ENCODE measurements around the gene DYRK1A.

Gene DYRK1A

DNA sequence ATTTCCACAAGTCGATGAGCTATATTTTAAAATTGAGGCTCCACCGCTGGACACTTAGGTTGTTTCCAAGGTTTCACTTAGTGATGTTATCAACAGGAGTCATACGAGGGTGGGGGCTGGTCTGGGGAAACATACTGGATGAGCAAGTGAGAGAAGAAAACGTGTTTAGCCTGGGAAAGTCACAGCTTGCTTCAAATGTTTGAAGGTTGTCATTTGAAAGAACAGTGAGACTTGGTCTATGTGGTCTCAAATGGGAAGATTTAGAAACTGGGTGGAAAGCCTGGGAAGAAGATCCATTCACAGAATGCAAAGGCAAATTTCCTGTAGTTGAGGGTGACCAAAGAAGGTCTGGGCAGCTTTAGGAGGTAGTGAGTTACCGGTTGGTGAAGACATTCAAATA is 9.9 kb upstream of the DYRK1A start:
- Histone ChIP-seq H3K4me1 (ENCODE audit: insufficient read depth, low read length, poor library complexity, severe bottlenecking) (peaks cover 56% of the 10 kb centered on the region), H3K36me3 (ENCODE audit: insufficient read depth, low read length) (no peaks in the 10 kb centered on the region), H3K9me2 (replicated peaks; ENCODE audit: low read depth, low read length) (no peaks in the 10 kb centered on the region), H3K9me3 (ENCODE audit: insufficient read depth, low read depth, low read length) (no peaks in the 10 kb centered on the region), H3K79me2 (ENCODE audit: insufficient read depth, low read length) (no peaks in the 10 kb centered on the region), H3K27me3 (ENCODE audit: insufficient read depth, low read length, poor library complexity, severe bottlenecking) (no peaks in the 10 kb centered on the region), H3K4me3 (ENCODE audit: low read length, poor library complexity, severe bottlenecking) (no peak overlapping the region), H3K4me2 (ENCODE audit: low read depth, low read length, poor library complexity, severe bottlenecking) (peak overlapping the region; percentile 84), H3F3A (ENCODE audit: low read depth) (peaks cover 18% of the 10 kb centered on the region; the same call in 1 of the 2 replicates), H3K9ac (ENCODE audit: low read depth, low read length, poor library complexity, severe bottlenecking) (peak overlapping the region; percentile 78), H2AFZ (ENCODE audit: low read length) (no peak overlapping the region), H4K20me1 (ENCODE audit: insufficient read depth, low read length, poor library complexity, severe bottlenecking) (no peaks in the 10 kb centered on the region)
- TF ChIP-seq, protein P1, sequence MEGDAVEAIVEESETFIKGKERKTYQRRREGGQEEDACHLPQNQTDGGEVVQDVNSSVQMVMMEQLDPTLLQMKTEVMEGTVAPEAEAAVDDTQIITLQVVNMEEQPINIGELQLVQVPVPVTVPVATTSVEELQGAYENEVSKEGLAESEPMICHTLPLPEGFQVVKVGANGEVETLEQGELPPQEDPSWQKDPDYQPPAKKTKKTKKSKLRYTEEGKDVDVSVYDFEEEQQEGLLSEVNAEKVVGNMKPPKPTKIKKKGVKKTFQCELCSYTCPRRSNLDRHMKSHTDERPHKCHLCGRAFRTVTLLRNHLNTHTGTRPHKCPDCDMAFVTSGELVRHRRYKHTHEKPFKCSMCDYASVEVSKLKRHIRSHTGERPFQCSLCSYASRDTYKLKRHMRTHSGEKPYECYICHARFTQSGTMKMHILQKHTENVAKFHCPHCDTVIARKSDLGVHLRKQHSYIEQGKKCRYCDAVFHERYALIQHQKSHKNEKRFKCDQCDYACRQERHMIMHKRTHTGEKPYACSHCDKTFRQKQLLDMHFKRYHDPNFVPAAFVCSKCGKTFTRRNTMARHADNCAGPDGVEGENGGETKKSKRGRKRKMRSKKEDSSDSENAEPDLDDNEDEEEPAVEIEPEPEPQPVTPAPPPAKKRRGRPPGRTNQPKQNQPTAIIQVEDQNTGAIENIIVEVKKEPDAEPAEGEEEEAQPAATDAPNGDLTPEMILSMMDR (conservative IDR thresholded peaks at IDR 0.05; ENCODE audit: low read length), result no peak
- no peak for TF ChIP-seq EZH2phosphoT487 (IDR thresholded peaks at IDR 0.05; ENCODE audit: borderline replicate concordance)

DNA sequence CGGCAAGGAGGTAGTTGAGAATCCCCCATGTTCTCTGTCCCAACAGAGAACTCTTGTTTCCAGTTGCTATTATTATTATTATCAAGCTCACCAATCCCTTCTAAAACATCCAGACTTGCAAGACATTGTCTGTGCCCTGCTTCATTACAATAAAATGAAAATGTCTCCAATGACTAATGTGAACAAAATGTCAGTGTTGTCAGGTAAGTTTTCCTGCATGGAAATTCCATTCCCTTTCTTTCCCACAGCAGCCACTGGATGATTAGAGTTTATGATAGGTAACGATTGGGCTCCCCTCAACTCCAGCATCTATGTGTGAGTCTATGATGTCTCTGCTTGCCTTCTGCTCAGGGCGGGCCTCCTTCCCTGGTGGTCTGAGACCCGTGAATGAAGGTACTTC is 8.9 kb upstream of the DYRK1A start:
- Histone ChIP-seq H3K4me3 (ENCODE audit: low read length, poor library complexity, severe bottlenecking) (peak overlapping the region; percentile 70), H3K27me3 (ENCODE audit: insufficient read depth, low read length, poor library complexity, severe bottlenecking) (no peaks in the 10 kb centered on the region), H4K20me1 (ENCODE audit: insufficient read depth, low read length, poor library complexity, severe bottlenecking) (no peaks in the 10 kb centered on the region), H2AFZ (ENCODE audit: low read length) (0 out of 2 replicates have a peak overlapping the region, but pooled peaks have one; percentile 3), H3K36me3 (ENCODE audit: insufficient read depth, low read length) (no peaks in the 10 kb centered on the region), H3K4me1 (ENCODE audit: insufficient read depth, low read length, poor library complexity, severe bottlenecking) (peaks cover 61% of the 10 kb centered on the region), H3K9me2 (replicated peaks; ENCODE audit: low read depth, low read length) (no peaks in the 10 kb centered on the region), H3K9me3 (ENCODE audit: insufficient read depth, low read depth, low read length) (no peaks in the 10 kb centered on the region), H3F3A (ENCODE audit: low read depth) (peaks cover 18% of the 10 kb centered on the region; the same call in 1 of the 2 replicates), H3K79me2 (ENCODE audit: insufficient read depth, low read length) (no peaks in the 10 kb centered on the region), H3K4me2 (ENCODE audit: low read depth, low read length, poor library complexity, severe bottlenecking) (peak overlapping the region; percentile 84), H3K9ac (ENCODE audit: low read depth, low read length, poor library complexity, severe bottlenecking) (peak overlapping the region; percentile 78)
- TF ChIP-seq EZH2phosphoT487 (IDR thresholded peaks at IDR 0.05; ENCODE audit: borderline replicate concordance), result no peak
- TF ChIP-seq, protein P1 (conservative IDR thresholded peaks at IDR 0.05; ENCODE audit: low read length), result no peak

DNA sequence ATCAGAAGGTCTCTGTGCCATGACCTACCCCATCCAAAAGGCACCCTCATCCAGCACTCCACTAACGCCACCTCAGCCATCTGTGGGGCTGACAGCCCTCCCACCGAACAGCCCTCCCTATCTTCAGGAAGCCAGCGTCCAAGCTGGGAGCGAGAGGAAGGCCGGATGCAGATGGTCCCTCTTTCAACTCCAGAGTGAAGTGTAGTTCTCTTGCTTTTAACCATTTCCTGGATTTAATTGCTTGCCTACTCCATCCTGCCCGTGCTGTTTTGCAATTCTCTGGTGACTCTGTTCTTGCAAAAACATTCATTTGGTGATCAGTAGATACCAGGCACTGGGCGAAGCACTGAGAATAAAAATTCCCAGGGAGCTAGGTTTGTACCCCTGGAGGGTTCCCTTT is 8.2 kb upstream of the DYRK1A start:
- peaks cover 61% of the 10 kb centered on the region for H3K4me1 ChIP-seq (ENCODE audit: insufficient read depth, low read length, poor library complexity, severe bottlenecking)
- 0 out of 2 replicates have a peak, but pooled peaks cover 3% of the 10 kb centered on the region for H3K79me2 ChIP-seq (ENCODE audit: insufficient read depth, low read length)
- no peaks in the 10 kb centered on the region for H3K9me3 ChIP-seq (ENCODE audit: insufficient read depth, low read depth, low read length)
- H3K4me3 ChIP-seq (ENCODE audit: low read length, poor library complexity, severe bottlenecking), result peak overlapping the region; percentile 70
- H3K9ac ChIP-seq (ENCODE audit: low read depth, low read length, poor library complexity, severe bottlenecking), result peak overlapping the region; percentile 78
- TF ChIP-seq, protein P1 (conservative IDR thresholded peaks at IDR 0.05; ENCODE audit: low read length), result no peak
- no peak for TF ChIP-seq EZH2phosphoT487 (IDR thresholded peaks at IDR 0.05; ENCODE audit: borderline replicate concordance)
- H3K4me2 ChIP-seq (ENCODE audit: low read depth, low read length, poor library complexity, severe bottlenecking), result peak overlapping the region; percentile 84
- H3K9me2 ChIP-seq (replicated peaks; ENCODE audit: low read depth, low read length), result no peaks in the 10 kb centered on the region
- H3F3A ChIP-seq (ENCODE audit: low read depth), result peaks cover 18% of the 10 kb centered on the region; the same call in 1 of the 2 replicates
- no peaks in the 10 kb centered on the region for H4K20me1 ChIP-seq (ENCODE audit: insufficient read depth, low read length, poor library complexity, severe bottlenecking)
- 0 out of 2 replicates have a peak overlapping the region, but pooled peaks have one; percentile 3 for H2AFZ ChIP-seq (ENCODE audit: low read length)
- no peaks in the 10 kb centered on the region for H3K27me3 ChIP-seq (ENCODE audit: insufficient read depth, low read length, poor library complexity, severe bottlenecking)
- H3K36me3 ChIP-seq (ENCODE audit: insufficient read depth, low read length), result no peaks in the 10 kb centered on the region
